ENCODE data around the gene TPO. TPM values are rescaled to one million over a fixed set of nuclear protein-coding genes. Genes with fewer than 3 reads are reported as not detected.

Gene TPO
- polyA plus RNA-seq, 3 donors: not detected

GRCh38 chr2:1455466-1455865 is 42.2 kb downstream of the TPO start:
- H3K27ac ChIP-seq (ENCODE audit: low read depth in 1 of 2, low read length in 2 of 2): no peak overlapping the region
- no peaks in the 10 kb centered on the region for H3K36me3 ChIP-seq (replicated peaks in 1 of 2; ENCODE audit: control insufficient read depth in 1 of 2, insufficient read depth in 2 of 2, low read length in 2 of 2)
- no peaks in the 10 kb centered on the region for H4K20me1 ChIP-seq (ENCODE audit: insufficient read depth, low read length)
- H3K4me1 ChIP-seq (ENCODE audit: control insufficient read depth in 1 of 2, insufficient read depth in 2 of 2, low read length in 2 of 2): no peaks in the 10 kb centered on the region
- no peaks in the 10 kb centered on the region for H3K27me3 ChIP-seq (ENCODE audit: control insufficient read depth in 2 of 2, insufficient read depth in 2 of 2, low read length in 2 of 2)
- TF ChIP-seq CTCF (IDR thresholded peaks at IDR 0.05): no peak
- no peak overlapping the region for H3K4me2 ChIP-seq (replicated peaks; ENCODE audit: extremely low read depth, low read length, poor library complexity, severe bottlenecking)
- Mint-ChIP-seq H3K27ac (no peak overlapping the region), H3K9me3 (peaks cover 0 to 8% (median 2%) of the 10 kb centered on the region in 7 donors), H3K36me3 (no peaks in the 10 kb centered on the region), H3K4me3 (no peak overlapping the region), H3K4me1 (no peaks in the 10 kb centered on the region), H3K27me3 (ENCODE audit: low read depth in 3 of 3) (no peaks in the 10 kb centered on the region)
- H2AFZ ChIP-seq (ENCODE audit: insufficient read depth, low read depth, low read length, poor library complexity, severe bottlenecking): no peak overlapping the region
- H3K9ac ChIP-seq (ENCODE audit: insufficient read depth, low read length, poor library complexity, severe bottlenecking): no peak overlapping the region
- no peaks in the 10 kb centered on the region for H3K79me2 ChIP-seq (ENCODE audit: insufficient read depth, low read length)
- intact Hi-C loops (cut with micrococcal nuclease): no loop called here
- 80% methylated on average over 1 of the region's 6 CpGs for WGBS (ENCODE audit: insufficient coverage)
- no peak for DNase-seq
- peaks cover 0 to 10% of the 10 kb centered on the region in 2 donors for H3K9me3 ChIP-seq (replicated peaks in 1 of 2; ENCODE audit: control insufficient read depth in 1 of 2, insufficient read depth in 1 of 2, low read length in 2 of 2)
- H3K4me3 ChIP-seq (replicated peaks in 1 of 3; ENCODE audit: low read depth in 2 of 3, low read length in 3 of 3): no peak overlapping the region

GRCh38 chr2:1458432-1458831 is 45.2 kb downstream of the TPO start:
- Mint-ChIP-seq H3K36me3 (no peaks in the 10 kb centered on the region), H3K4me1 (no peaks in the 10 kb centered on the region), H3K4me3 (no peak overlapping the region), H3K27ac (no peak overlapping the region), H3K9me3 (peaks cover 0 to 8% (median 0%) of the 10 kb centered on the region in 7 donors), H3K27me3 (ENCODE audit: low read depth in 3 of 3) (no peaks in the 10 kb centered on the region)
- no peak for DNase-seq
- H3K79me2 ChIP-seq (ENCODE audit: insufficient read depth, low read length): no peaks in the 10 kb centered on the region
- intact Hi-C loops (cut with micrococcal nuclease): no loop called here
- H3K4me2 ChIP-seq (replicated peaks; ENCODE audit: extremely low read depth, low read length, poor library complexity, severe bottlenecking): no peak overlapping the region
- H3K9me3 ChIP-seq (replicated peaks in 1 of 2; ENCODE audit: control insufficient read depth in 1 of 2, insufficient read depth in 1 of 2, low read length in 2 of 2): peaks cover 0 to 10% of the 10 kb centered on the region in 2 donors
- WGBS (ENCODE audit: insufficient coverage): no CpG with 5 or more reads among the region's 2 CpGs
- no peak overlapping the region for H3K9ac ChIP-seq (ENCODE audit: insufficient read depth, low read length, poor library complexity, severe bottlenecking)
- H2AFZ ChIP-seq (ENCODE audit: insufficient read depth, low read depth, low read length, poor library complexity, severe bottlenecking): no peak overlapping the region
- H3K36me3 ChIP-seq (replicated peaks in 1 of 2; ENCODE audit: control insufficient read depth in 1 of 2, insufficient read depth in 2 of 2, low read length in 2 of 2): no peaks in the 10 kb centered on the region
- H3K4me1 ChIP-seq (ENCODE audit: control insufficient read depth in 1 of 2, insufficient read depth in 2 of 2, low read length in 2 of 2): no peaks in the 10 kb centered on the region
- H3K27me3 ChIP-seq (ENCODE audit: control insufficient read depth in 2 of 2, insufficient read depth in 2 of 2, low read length in 2 of 2): no peaks in the 10 kb centered on the region
- H3K27ac ChIP-seq (ENCODE audit: low read depth in 1 of 2, low read length in 2 of 2): no peak overlapping the region
- no peaks in the 10 kb centered on the region for H4K20me1 ChIP-seq (ENCODE audit: insufficient read depth, low read length)
- no peak for TF ChIP-seq CTCF (IDR thresholded peaks at IDR 0.05)
- no peak overlapping the region for H3K4me3 ChIP-seq (replicated peaks in 1 of 3; ENCODE audit: low read depth in 2 of 3, low read length in 3 of 3)

Measured in CD14-positive monocyte (primary cell).